ENCODE data around the gene RAB26.

The RAB26 gene

GRCh38 chr16:2142942-2143877 lies 5.2 kb upstream of the RAB26 start:
- DNase-seq (ENCODE audit: low read depth in 4 of 4, low spot score in 1 of 4): no peak

GRCh38 chr16:2143878-2144485 lies 4.4 kb upstream of the RAB26 start:
- no peak for DNase-seq (ENCODE audit: low read depth in 4 of 4, low spot score in 1 of 4)

- no peak for DNase-seq (ENCODE audit: low read depth in 4 of 4, low spot score in 1 of 4)
These were observed 2.6 kb upstream of the RAB26 start for GRCh38 chr16:2145843-2146242.

GRCh38 chr16:2147378-2147777 lies 1.0 kb upstream of the RAB26 start:
- DNase-seq (ENCODE audit: low read depth in 4 of 4, low spot score in 1 of 4): no peak

GRCh38 chr16:2148714-2149629 lies 547 bp downstream of the RAB26 start:
- no peak for DNase-seq (ENCODE audit: low read depth in 4 of 4, low spot score in 1 of 4)

- DNase-seq (ENCODE audit: low read depth in 4 of 4, low spot score in 1 of 4): no peak
These were observed 1.4 kb downstream of the RAB26 start for GRCh38 chr16:2149630-2150417.

GRCh38 chr16:2150418-2151187 lies 2.2 kb downstream of the RAB26 start:
- no peak for DNase-seq (ENCODE audit: low read depth in 4 of 4, low spot score in 1 of 4)

GRCh38 chr16:2151188-2152091 lies 3.0 kb downstream of the RAB26 start:
- no peak for DNase-seq (ENCODE audit: low read depth in 4 of 4, low spot score in 1 of 4)

GRCh38 chr16:2152695-2153506 lies 4.5 kb downstream of the RAB26 start:
- no peak for DNase-seq (ENCODE audit: low read depth in 4 of 4, low spot score in 1 of 4)

- DNase-seq (ENCODE audit: low read depth in 4 of 4, low spot score in 1 of 4): no peak
These were observed 6.2 kb downstream of the RAB26 start for GRCh38 chr16:2154533-2155090.

GRCh38 chr16:2155091-2155950 lies 6.9 kb downstream of the RAB26 start, which contains the start of gene TRAF7:
TRAF7 (plus strand) TSS chr16:2155782; CDS start chr16:2163921, 8,139 bp downstream.
- DNase-seq (ENCODE audit: low read depth in 4 of 4, low spot score in 1 of 4): peak; percentile 88 to 96 (median 92)

- DNase-seq (ENCODE audit: low read depth in 4 of 4, low spot score in 1 of 4): no peak
These were observed 7.8 kb downstream of the RAB26 start for GRCh38 chr16:2155977-2156848.

- DNase-seq (ENCODE audit: low read depth in 4 of 4, low spot score in 1 of 4): no peak
These were observed 8.4 kb downstream of the RAB26 start for GRCh38 chr16:2156849-2157224.

GRCh38 chr16:2157480-2158261 lies 9.2 kb downstream of the RAB26 start:
- DNase-seq (ENCODE audit: low read depth in 4 of 4, low spot score in 1 of 4): no peak

- no peak for DNase-seq (ENCODE audit: low read depth in 4 of 4, low spot score in 1 of 4)
These were observed 9.8 kb downstream of the RAB26 start for GRCh38 chr16:2158262-2158638.
